HEK293T (cell line): ENCODE measurements around the gene CHD6.

ENCODE experiments used
- BHLHE40 ChIP-seq: fragments of 450-650 bp; IDR thresholded peaks from 2 replicates; pipeline ENCODE4 v1.6.1; 2016; ENCODE audit warnings: mild to moderate bottlenecking, moderate library complexity, borderline replicate concordance
- ELF4 ChIP-seq: fragments of 450-650 bp; IDR thresholded peaks from 2 replicates; pipeline ENCODE4 v1.6.1; 2017; ENCODE audit warnings: antibody characterized with exemption
- FOXK2 ChIP-seq: fragments of 450-650 bp; IDR thresholded peaks from 2 replicates; pipeline ENCODE4 v1.6.1; 2016; ENCODE audit warnings: mild to moderate bottlenecking
- FOXM1 ChIP-seq: fragments of 450-650 bp; IDR thresholded peaks from 2 replicates; pipeline ENCODE4 v1.6.1; 2017; ENCODE audit warnings: mild to moderate bottlenecking, borderline replicate concordance
- HDGF ChIP-seq: fragments of 450-650 bp; IDR thresholded peaks from 2 replicates; pipeline ENCODE4 v1.6.1; 2017; ENCODE audit warnings: antibody characterized with exemption, borderline replicate concordance
- SP1 ChIP-seq: fragments of 450-650 bp; IDR thresholded peaks from 2 replicates; pipeline ENCODE4 v1.6.1; 2017
- SUZ12 ChIP-seq: fragments of 450-650 bp; IDR thresholded peaks from 2 replicates; pipeline ENCODE4 v1.6.1; 2016; ENCODE audit warnings: mild to moderate bottlenecking

DNA sequence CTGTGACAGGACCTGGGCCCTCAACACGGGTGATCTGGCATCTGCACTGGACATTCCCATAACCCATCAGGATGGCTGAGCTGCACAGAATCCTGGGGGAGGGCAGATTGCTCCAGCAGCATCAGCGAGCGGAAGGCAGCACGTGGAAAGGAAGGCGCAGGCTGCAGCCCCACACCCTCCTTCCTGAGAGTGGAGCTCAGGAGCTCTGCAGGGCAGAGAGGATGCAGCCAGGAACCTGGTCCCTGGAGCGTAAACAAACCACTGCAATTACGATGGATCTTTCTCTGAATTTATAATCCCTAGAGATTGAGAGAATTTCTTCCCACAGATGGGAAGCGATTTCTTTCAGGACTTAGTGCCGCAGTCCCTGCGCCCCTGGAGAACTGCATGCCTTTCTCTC lies 211.8 kb downstream of the CHD6 start:
- TF ChIP-seq ELF4, result no peak
- TF ChIP-seq FOXM1, result no peak
- no peak for TF ChIP-seq SP1
- no peak for TF ChIP-seq FOXK2
- TF ChIP-seq BHLHE40, result no peak
- no peak for TF ChIP-seq SUZ12
- TF ChIP-seq HDGF, result no peak
